AG08395 (cell line): ENCODE data around the gene ZNF516.

Source experiments
- DNase-seq: peaks from one replicate; pipeline ENCODE4 v3.0.0; 2012; ENCODE audit warnings: mixed read lengths, low spot score

The ZNF516 gene

GRCh38 chr18:76398896-76399612, 96.0 kb downstream of the ZNF516 start:
- DNase-seq: peak; percentile 96

- no peak for DNase-seq
Observed at GRCh38 chr18:76398295-76398694, 96.7 kb downstream of the ZNF516 start.

- DNase-seq: no peak
Observed at GRCh38 chr18:76397631-76398030, 97.4 kb downstream of the ZNF516 start.

- DNase-seq: no peak
Observed at GRCh38 chr18:76396792-76397191, 98.2 kb downstream of the ZNF516 start.

- DNase-seq: no peak
Observed at GRCh38 chr18:76395609-76396008, 99.4 kb downstream of the ZNF516 start.

GRCh38 chr18:76394780-76395476, 100.1 kb downstream of the ZNF516 start:
- DNase-seq: peak; percentile 39

GRCh38 chr18:76392349-76392748, 102.7 kb downstream of the ZNF516 start:
- no peak for DNase-seq

- no peak for DNase-seq
Observed at GRCh38 chr18:76391746-76392145, 103.3 kb downstream of the ZNF516 start.

GRCh38 chr18:76391038-76391437, 104.0 kb downstream of the ZNF516 start:
- no peak for DNase-seq

- DNase-seq: no peak
Observed at GRCh38 chr18:76390452-76391035, 104.5 kb downstream of the ZNF516 start.

GRCh38 chr18:76389716-76390115, 105.3 kb downstream of the ZNF516 start:
- DNase-seq: no peak

GRCh38 chr18:76388891-76389423, 106.1 kb downstream of the ZNF516 start:
- no peak for DNase-seq

- no peak for DNase-seq
Observed at GRCh38 chr18:76388261-76388660, 106.8 kb downstream of the ZNF516 start.

GRCh38 chr18:76387608-76388007, 107.4 kb downstream of the ZNF516 start:
- no peak for DNase-seq

- no peak for DNase-seq
Observed at GRCh38 chr18:76386886-76387285, 108.2 kb downstream of the ZNF516 start.

- no peak for DNase-seq
Observed at GRCh38 chr18:76386071-76386470, 109.0 kb downstream of the ZNF516 start.

- no peak for DNase-seq
Observed at GRCh38 chr18:76385681-76385975, 109.4 kb downstream of the ZNF516 start.

GRCh38 chr18:76384861-76385680, 110.0 kb downstream of the ZNF516 start:
- no peak for DNase-seq

GRCh38 chr18:76384114-76384790, 110.8 kb downstream of the ZNF516 start:
- no peak for DNase-seq

- no peak for DNase-seq
Observed at GRCh38 chr18:76383636-76384035, 111.4 kb downstream of the ZNF516 start.

- DNase-seq: no peak
Observed at GRCh38 chr18:76382275-76382674, 112.8 kb downstream of the ZNF516 start.
